IPS DF 4.7 (cell line): ENCODE data around the gene GLRX5.
"Not testable (repeated sequence)": the region's sequence is repeated elsewhere in the genome, so short reads cannot be mapped to it uniquely, and the experiment has no call there.

Source experiments
- DNase-seq: peaks from one replicate; pipeline ENCODE4 v3.0.0-alpha.2; 2013; ENCODE audit warnings: low spot score; ENCODE audit errors: extremely low read depth

GLRX5 gene

GRCh38 chr14:95498622-95499353, 36.1 kb upstream of the GLRX5 start:
- DNase-seq, result no peak

- no peak for DNase-seq
Measured at GRCh38 chr14:95499354-95499750, 35.5 kb upstream of the GLRX5 start.

DNA sequence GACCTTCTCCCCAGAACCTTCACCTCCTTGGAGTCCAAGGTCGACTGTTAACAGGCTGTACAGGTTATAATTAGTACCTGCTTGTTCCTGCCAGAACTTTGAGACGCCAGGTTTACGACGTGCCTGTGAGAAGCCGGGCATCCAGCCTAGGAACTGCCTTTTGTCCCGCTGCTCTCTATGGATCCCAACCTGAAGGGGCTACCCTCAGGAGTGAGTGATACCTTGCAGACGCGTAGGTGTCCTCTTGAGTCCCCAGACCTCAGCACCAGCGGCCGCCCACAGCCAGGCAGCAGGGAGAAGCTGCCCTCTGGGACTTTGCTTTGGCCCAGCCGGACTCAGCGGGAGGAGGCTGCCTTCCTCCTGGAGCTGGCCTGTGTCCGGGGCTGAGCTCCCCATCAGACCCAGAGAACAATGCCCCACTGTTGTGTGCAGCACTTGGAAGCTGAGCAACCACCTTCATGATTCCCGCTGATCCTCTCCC, 34.6 kb upstream of the GLRX5 start:
- DNase-seq, result no peak

DNA sequence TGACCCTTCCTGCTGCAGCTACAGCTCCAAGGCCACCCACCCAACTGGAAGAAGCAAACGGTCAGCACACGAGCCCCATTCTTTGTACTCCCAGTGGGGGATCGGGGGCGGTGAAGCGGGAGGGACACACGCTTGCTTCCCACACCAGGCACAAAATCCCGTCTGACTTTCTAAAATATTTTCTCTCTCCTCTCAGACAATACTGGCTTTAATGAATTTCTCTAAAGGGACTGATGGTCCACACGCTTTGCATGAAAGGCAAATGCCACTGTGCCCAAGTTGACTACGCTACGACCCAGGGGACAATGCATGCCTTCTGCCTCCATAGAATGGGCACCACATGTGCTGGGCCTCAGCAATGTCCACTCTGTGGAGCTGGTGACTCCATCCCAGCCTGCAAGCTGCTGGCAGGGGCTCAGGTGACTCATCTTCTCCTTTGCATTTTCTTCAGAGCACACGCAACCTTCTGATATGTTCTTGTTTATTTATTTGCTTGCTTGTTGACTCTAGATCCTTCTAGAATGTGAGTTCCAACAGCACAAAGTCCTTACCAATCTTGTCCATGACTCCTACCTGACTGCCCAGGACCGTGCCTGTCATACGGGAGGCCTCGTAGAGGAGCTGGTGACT, 34.0 kb upstream of the GLRX5 start:
- DNase-seq, result no peak

DNA sequence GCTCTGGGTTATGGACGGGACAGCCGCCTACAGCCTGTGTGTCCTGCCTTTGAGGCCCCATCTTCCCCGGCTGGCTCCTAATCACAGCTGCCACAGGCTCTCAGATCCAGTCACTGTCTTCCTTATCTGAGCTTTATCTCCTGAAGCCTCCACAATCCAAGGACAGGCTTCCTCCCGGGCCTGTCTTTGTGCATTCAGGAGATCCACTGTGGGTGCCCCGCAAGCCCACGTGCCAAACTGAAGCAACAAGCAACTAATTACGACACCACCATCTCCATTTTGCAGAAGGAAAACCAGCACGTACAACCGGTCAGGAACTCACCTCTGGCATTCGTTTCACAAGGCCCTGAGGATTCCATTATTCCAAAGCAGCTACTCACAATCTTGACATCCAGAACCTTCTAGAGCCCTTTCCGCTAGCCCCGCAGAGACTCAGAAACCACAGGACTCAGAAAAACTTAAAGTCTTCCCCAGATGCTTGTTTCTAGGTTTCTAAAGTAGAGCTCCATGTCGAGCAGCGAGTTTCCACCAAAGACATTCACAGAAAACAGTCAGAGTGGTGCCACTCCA, 32.4 kb upstream of the GLRX5 start:
- DNase-seq, result no peak

DNA sequence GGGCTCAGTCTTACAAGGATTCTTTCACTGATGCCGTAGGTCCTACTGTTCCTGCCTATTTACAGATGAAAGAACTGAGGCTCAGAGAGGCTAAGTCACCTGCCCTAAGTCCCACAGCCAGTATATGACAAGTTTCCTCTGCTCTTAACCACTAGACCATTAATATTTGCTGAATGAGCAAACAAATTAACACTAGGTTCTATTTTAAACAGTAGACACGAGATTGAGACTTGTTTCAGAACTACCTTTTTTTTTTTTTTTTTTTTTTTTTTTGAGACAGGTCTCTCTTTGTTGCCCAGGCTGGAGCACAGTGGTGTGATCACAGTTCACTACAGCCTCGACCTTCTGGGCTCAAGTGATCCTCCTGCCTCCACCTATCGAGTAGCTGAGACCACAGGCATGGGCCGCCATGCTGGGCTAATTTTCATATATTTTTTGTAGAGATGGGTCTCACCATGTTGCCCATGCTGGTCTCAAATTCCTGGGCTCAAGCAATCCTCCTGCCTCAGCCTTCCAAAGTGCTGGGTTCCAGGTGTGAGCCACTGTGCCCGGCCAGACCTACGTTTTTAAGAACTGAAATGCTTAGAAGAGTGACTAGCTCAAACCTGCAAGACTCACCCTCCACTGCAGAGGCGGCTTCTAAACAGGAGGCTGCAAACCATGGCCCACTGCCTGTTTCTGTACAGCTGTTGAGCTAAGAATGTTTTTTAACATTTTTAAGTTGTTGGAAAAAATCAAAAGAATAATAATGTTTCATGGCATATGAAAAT, 31.3 kb upstream of the GLRX5 start:
- DNase-seq, result no peak

DNA sequence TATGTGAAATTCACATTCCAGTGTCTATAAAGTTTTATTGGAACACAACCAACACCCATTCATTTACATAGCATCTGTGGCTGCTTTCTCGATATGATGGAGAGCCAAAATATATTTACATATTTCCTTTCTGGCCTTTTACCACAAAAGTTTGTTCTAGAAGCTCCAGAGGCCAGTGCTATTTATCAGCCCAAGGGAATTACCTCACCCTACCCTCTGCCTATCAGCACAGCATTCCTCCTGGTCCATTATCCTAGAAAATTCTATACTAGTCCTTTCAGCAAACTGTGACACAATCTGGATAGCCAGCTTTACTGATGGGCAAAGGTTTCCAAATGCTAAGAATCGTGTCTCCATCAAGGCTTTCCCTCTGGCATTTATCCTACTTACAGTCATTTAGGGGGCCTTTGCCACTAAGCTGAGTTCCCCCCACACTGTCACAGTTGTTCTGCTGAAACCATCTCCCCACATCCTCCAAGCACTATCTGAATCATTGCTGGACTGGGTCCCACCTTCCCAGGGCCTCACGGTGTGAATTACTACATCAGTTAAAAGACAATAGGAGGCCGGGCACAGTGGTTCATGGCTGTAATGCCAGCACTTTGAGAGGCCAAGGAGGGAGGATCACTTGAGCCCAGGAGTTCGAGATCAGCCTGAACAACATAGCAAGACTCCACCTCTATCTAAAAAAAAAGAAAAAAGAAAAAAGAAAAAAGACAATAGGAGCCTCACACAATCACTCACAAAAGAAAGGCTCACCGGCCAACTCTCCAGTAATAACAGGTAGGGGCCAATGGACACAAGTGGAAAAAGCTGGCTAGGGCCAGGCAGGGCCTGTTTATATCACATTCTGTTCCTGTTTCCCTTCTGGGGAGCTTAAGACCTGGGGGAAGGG, 30.5 kb upstream of the GLRX5 start:
- no peak for DNase-seq

DNA sequence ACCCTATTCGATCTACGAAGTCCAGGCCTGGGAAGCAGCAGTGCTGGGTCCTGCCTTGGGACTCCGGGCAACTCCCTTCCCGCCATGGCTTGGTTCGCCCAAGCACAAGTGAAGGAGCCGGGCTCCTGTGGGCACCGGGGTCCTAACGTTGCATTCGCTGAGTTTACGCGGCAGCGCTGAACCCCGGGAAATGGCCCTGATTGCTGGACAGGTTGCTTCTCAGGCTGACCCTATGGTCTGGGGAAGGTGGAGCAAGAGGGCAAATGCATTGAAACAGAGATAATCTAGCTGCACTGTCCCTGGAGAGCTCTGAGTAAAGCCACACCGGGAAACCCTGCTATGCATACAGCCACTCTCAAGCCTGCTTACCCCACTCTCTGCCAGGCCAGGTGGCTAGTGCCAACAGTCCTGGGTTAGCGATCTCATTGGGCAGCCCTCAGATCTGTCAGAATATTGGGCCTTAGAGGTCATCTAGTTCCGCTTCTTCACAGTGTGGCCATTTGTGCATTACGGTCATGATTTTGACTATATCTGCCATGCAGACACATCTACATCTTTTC, 29.7 kb upstream of the GLRX5 start:
- no peak for DNase-seq

DNA sequence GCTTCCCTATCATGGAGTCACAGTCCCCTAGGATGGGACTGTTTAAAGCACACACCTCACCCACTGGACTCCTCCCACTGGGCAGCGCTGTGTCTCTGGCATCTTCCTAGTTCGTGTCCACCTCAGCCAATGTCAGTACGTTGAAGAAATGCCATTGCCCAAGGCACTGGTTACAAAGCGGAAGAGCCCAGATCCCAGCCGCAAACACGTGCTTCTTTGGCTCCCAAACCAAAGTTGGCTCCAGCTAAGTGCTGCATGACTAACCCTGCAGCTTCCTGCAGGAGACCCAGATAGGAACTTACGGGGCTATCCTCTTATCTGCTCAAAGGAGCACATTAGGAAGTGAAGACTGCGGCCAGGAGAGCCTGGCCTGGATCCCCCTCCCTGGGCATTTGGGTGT, 27.7 kb upstream of the GLRX5 start:
- DNase-seq, result no peak

GRCh38 chr14:95507701-95508103, 27.1 kb upstream of the GLRX5 start:
- no peak for DNase-seq

- no peak for DNase-seq
Measured at GRCh38 chr14:95508377-95508776, 26.5 kb upstream of the GLRX5 start.

DNA sequence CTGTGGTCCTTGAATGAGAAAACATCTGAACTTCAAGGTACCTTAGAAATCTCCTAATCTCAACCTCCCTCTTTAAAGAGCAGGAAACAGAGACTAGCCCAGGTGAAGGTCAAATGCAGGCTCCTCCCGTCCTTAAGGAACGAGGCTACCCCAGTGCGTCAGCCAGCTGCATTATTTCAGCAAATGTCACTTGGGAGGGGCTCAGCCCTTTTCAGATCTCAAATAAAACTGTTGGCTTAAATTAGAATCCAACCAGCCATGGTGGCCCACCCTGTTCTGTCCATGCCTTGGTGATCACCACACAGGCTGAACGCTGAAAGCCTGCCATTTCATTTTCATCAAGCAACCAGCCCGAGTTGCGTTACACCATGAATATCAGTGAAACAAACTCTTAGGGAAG, 25.4 kb upstream of the GLRX5 start:
- DNase-seq, result no peak

- not testable (repeated sequence) for DNase-seq
Measured at GRCh38 chr14:95510344-95510743, 24.5 kb upstream of the GLRX5 start.

GRCh38 chr14:95510804-95511203, 24.0 kb upstream of the GLRX5 start:
- DNase-seq, result no peak

- DNase-seq, result no peak
Measured at GRCh38 chr14:95511687-95512086, 23.2 kb upstream of the GLRX5 start.

DNA sequence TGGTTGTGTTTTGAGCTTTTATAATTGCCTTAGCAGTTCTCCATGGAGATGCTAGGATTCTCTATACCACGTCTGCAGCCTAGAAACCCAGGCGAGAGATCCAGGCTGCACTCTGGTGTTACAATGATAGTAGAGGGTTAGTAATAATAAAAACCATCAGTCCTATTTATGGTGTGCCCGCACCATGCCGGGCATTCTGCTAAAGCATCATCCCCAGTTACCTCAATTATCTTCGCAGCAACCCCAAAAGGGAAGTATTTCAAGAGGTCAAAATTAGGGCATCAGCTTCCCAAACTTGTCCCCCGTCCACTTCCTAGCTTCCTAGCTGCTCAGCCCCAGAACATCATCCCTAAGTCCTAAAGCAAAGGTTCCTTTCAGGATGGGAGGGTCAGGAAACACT, 21.6 kb upstream of the GLRX5 start:
- no peak for DNase-seq

DNA sequence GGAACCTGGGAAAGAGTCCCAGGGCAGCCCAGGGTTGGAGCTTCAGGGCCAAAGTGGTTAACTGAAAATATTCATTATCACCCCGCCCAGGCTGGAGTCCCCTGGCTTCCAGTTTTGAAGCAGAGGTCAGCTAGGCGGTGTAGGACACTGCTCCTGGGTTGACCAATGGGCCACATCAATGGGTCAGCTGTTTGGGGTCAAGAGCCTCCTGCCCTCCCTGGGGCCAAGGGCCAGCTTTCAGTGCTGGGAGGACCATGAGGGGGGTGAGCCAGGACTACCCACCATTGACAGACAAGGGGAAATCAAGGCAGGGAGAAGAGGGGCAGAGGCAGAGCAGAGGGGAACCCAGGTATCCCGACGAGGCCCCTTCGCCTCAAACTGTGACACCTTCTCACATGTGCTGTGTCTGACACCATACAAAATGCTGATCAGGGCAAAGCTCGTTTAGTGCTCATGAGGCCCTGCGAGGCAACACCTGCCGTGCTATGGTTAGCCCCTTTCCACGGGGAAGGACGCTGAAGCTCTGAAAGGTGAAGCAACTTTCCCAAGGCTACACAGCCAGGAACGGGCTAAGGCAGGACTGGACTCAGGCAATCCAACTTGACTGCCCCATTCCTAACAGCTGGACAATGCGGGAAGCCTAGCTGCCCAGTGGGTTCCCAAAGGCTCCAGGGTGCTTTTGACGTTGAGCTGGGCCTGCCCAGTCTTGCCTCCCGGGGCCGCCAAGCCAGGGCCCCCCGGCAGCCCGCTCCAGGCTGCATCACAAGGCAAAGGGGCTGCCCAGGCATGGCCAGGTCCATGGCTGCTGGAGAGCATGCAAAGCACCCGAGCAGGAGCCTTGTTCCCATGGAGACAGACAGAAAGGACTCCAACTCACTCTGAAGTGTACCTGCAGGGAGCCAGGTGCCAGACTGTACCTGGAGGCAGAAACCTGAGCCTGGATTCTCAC, 20.4 kb upstream of the GLRX5 start:
- DNase-seq, result no peak

DNA sequence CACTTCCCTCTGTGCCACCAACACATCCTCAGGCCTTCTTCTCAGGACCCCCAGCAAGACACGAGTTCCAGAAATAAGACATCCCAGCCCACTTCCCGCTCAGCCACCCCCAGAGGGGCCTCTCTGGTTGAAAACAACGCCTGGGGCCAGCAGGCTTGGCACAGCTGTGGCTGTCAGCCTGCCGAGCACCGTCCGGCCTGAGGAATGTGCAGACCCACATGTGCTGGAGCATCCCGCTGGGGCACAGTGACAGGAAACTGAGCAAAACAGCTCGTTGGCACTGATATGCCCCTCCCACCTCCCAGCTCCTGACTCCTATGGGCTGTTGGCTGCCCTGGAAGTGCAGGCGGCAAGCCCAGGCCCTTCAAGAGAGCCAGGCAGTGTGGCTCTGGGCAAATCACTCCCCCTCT, 19.8 kb upstream of the GLRX5 start:
- DNase-seq, result no peak
